ENCODE data around the gene GLRX5.
"Not testable (repeated sequence)": the region's sequence is repeated elsewhere in the genome, so short reads cannot be mapped to it uniquely, and the experiment has no call there.

The GLRX5 gene

GRCh38 chr14:95499354-95499750 lies 35.5 kb upstream of the GLRX5 start:
- no peak for DNase-seq

- DNase-seq, result no peak
Measured at GRCh38 chr14:95500201-95500681, 34.6 kb upstream of the GLRX5 start.

GRCh38 chr14:95500772-95501401 lies 34.0 kb upstream of the GLRX5 start:
- DNase-seq, result no peak

- no peak for DNase-seq
Measured at GRCh38 chr14:95502381-95502950, 32.4 kb upstream of the GLRX5 start.

- DNase-seq, result no peak
Measured at GRCh38 chr14:95503365-95504134, 31.3 kb upstream of the GLRX5 start.

- DNase-seq, result no peak
Measured at GRCh38 chr14:95504135-95505029, 30.5 kb upstream of the GLRX5 start.

- no peak for DNase-seq
Measured at GRCh38 chr14:95505030-95505589, 29.7 kb upstream of the GLRX5 start.

- no peak for DNase-seq
Measured at GRCh38 chr14:95507174-95507573, 27.7 kb upstream of the GLRX5 start.

- no peak for DNase-seq
Measured at GRCh38 chr14:95507701-95508103, 27.1 kb upstream of the GLRX5 start.

GRCh38 chr14:95508377-95508776 lies 26.5 kb upstream of the GLRX5 start:
- no peak for DNase-seq

- DNase-seq, result no peak
Measured at GRCh38 chr14:95509495-95509894, 25.4 kb upstream of the GLRX5 start.

GRCh38 chr14:95510344-95510743 lies 24.5 kb upstream of the GLRX5 start:
- DNase-seq, result not testable (repeated sequence)

GRCh38 chr14:95510804-95511203 lies 24.0 kb upstream of the GLRX5 start:
- DNase-seq, result no peak

GRCh38 chr14:95511687-95512086 lies 23.2 kb upstream of the GLRX5 start:
- DNase-seq, result no peak

- no peak for DNase-seq
Measured at GRCh38 chr14:95513291-95513690, 21.6 kb upstream of the GLRX5 start.

GRCh38 chr14:95514131-95515079 lies 20.4 kb upstream of the GLRX5 start:
- no peak for DNase-seq

GRCh38 chr14:95515080-95515489 lies 19.8 kb upstream of the GLRX5 start:
- no peak for DNase-seq

- peak; percentile 68 for DNase-seq
Measured at GRCh38 chr14:95515596-95516552, 19.0 kb upstream of the GLRX5 start.

- DNase-seq, result no peak
Measured at GRCh38 chr14:95516554-95517181, 18.2 kb upstream of the GLRX5 start, which contains the start of gene SYNE3. Gene SYNE3 (minus strand): TSS chr14:95516650. CDS start chr14:95475821, 40,829 bp downstream.

Data from activated CD4-positive, alpha-beta T cell treated with anti-CD3 and anti-CD28 coated beads, Interleukin-2, amount 50 U/mL, for 4 hours (primary cell).